H1 (cell line): ENCODE data around the gene BTK. TPM values are rescaled to one million over a fixed set of nuclear protein-coding genes. Genes with fewer than 3 reads are reported as not detected.

ENCODE experiments used
- CTCF ChIA-PET: fragments of 300-600 bp; sonication (Branson Sonifier 250); formaldehyde crosslinking; loops from one replicate; lab custom pipeline; 2021; ENCODE audit not compliant: partially characterized antibody; lab: Charles Lee
- POLR2A ChIA-PET: fragments of 300-600 bp; sonication (Branson Sonifier 250); formaldehyde crosslinking; loops from one replicate; lab custom pipeline; 2021; ENCODE audit warnings: inconsistent platforms; ENCODE audit not compliant: partially characterized antibody; lab: Charles Lee
- DNase-seq, 2 experiments: peaks; one replicate each; pipeline versions ENCODE4 v3.0.0 to v3.0.0-alpha.2; 2010 to 2022; ENCODE audit warnings: low spot score in 2 of 2, low read depth in 1 of 2, mixed read lengths in 1 of 2
- FAIRE-seq: peaks from 2 replicates; lab custom pipeline; 2011; peaks lifted over from hg19 to GRCh38; lab: Jason Lieb, UNC
- H2AFZ ChIP-seq: 2 replicates; pipeline ENCODE4 v1.8.1; 2012; ENCODE audit warnings: low read length, inconsistent platforms
- H2AK5ac ChIP-seq: 2 replicates; pipeline ENCODE4 v1.6.1; 2013; ENCODE audit warnings: low read depth, low read length
- H2BK120ac ChIP-seq: replicated peaks from 2 replicates; pipeline ENCODE3; 2013; ENCODE audit warnings: low read depth, low read length, inconsistent platforms
- H2BK12ac ChIP-seq: 2 replicates; pipeline ENCODE4 v1.6.1; 2013; ENCODE audit warnings: low read depth, low read length
- H2BK15ac ChIP-seq: 2 replicates; pipeline ENCODE4 v1.6.1; 2013; ENCODE audit warnings: low read length
- H2BK20ac ChIP-seq: 2 replicates; pipeline ENCODE4 v1.6.1; 2013; ENCODE audit warnings: low read length
- H2BK5ac ChIP-seq: 2 replicates; pipeline ENCODE4 v1.6.1; 2013; ENCODE audit warnings: low read depth, low read length
- H3K14ac ChIP-seq: 2 replicates; pipeline ENCODE4 v1.6.1; 2013; ENCODE audit warnings: inconsistent platforms; ENCODE audit not compliant: insufficient read length
- H3K18ac ChIP-seq: 2 replicates; pipeline ENCODE4 v1.6.1; 2013; ENCODE audit warnings: low read length; ENCODE audit errors: extremely low read depth
- H3K23ac ChIP-seq: 2 replicates; pipeline ENCODE4 v1.6.1; 2013; ENCODE audit warnings: inconsistent platforms; ENCODE audit not compliant: insufficient read length
- H3K23me2 ChIP-seq: 2 replicates; pipeline ENCODE4 v1.6.1; 2013; ENCODE audit warnings: low read depth, low read length
- H3K27ac ChIP-seq: 2 replicates; pipeline ENCODE4 v1.6.1; 2011; ENCODE audit warnings: low read depth, low read length, inconsistent platforms
- H3K27me3 ChIP-seq, 4 experiments: replicated peaks in 1 of 4; 1 replicate in 1 of 4; 2 replicates in 3 of 4; pipeline versions ENCODE4 v1.6.1 to v1.8.1; 2011 to 2013; ENCODE audit warnings: low read length in 3 of 4, mild to moderate bottlenecking in 3 of 4, inconsistent platforms in 2 of 4, mixed read lengths in 2 of 4, moderate library complexity in 1 of 4; ENCODE audit not compliant: control insufficient read depth in 3 of 4, insufficient read depth in 3 of 4; ENCODE audit errors: extremely low read depth in 1 of 4
- H3K36me3 ChIP-seq, 4 experiments: 2 replicates each; pipeline versions ENCODE4 v1.6.1 to v1.8.1; 2011 to 2013; ENCODE audit warnings: mild to moderate bottlenecking in 4 of 4, low read length in 3 of 4, moderate library complexity in 2 of 4, control low read depth in 1 of 4, inconsistent platforms in 1 of 4; ENCODE audit not compliant: insufficient read depth in 4 of 4, control insufficient read depth in 2 of 4
- H3K4ac ChIP-seq: replicated peaks from 2 replicates; pipeline ENCODE3; 2013; ENCODE audit warnings: low read length, low read depth, mixed read lengths, inconsistent platforms; ENCODE audit not compliant: insufficient read length
- H3K4me1 ChIP-seq, 4 experiments: replicated peaks in 1 of 4; 1 replicate in 1 of 4; 2 replicates in 3 of 4; pipeline versions ENCODE4 v1.6.1 to v1.8.1; 2011 to 2013; ENCODE audit warnings: low read length in 3 of 4, inconsistent platforms in 2 of 4, mixed read lengths in 1 of 4; ENCODE audit not compliant: insufficient read depth in 4 of 4, control insufficient read depth in 3 of 4
- H3K4me2 ChIP-seq, 2 experiments: 2 replicates each; pipeline versions ENCODE4 v1.6.1 to v1.8.1; 2011 to 2013; ENCODE audit warnings: low read depth in 2 of 2, low read length in 2 of 2, control low read depth in 1 of 2, inconsistent platforms in 1 of 2, mild to moderate bottlenecking in 1 of 2; ENCODE audit not compliant: insufficient read depth in 1 of 2
- H3K4me3 ChIP-seq, 4 experiments: fragments of 200-600, 300-600 bp in 1 of 4; sonication (generic), shearing (Covaris generic), sonication (Bioruptor Twin) in 1 of 4; 2 replicates each; pipeline versions ENCODE4 v1.5.1 to v1.8.1; 2011 to 2016; ENCODE audit warnings: low read length in 4 of 4, low read depth in 3 of 4, control low read depth in 2 of 4, inconsistent platforms in 2 of 4, mild to moderate bottlenecking in 2 of 4, mixed read lengths in 1 of 4, moderate library complexity in 1 of 4; ENCODE audit not compliant: insufficient read depth in 2 of 4; ENCODE audit errors: extremely low read depth in 1 of 4
- H3K56ac ChIP-seq: replicated peaks from 2 replicates; pipeline ENCODE3; 2013; ENCODE audit warnings: low read depth, mild to moderate bottlenecking, mixed read lengths, low read length, inconsistent platforms; ENCODE audit not compliant: insufficient read length
- H3K79me1 ChIP-seq: 2 replicates; pipeline ENCODE4 v1.6.1; 2013; ENCODE audit warnings: low read depth, low read length, control low read depth
- H3K79me2 ChIP-seq, 2 experiments: 2 replicates each; pipeline versions ENCODE4 v1.6.1 to v1.8.1; 2012 to 2013; ENCODE audit warnings: low read length in 2 of 2, mild to moderate bottlenecking in 2 of 2, inconsistent platforms in 1 of 2; ENCODE audit not compliant: insufficient read depth in 2 of 2, control insufficient read depth in 1 of 2
- H3K9ac ChIP-seq, 4 experiments: replicated peaks in 1 of 4; 1 replicate in 1 of 4; 2 replicates in 3 of 4; pipeline versions ENCODE4 v1.6.1 to v1.8.1; 2011 to 2013; ENCODE audit warnings: low read depth in 3 of 4, low read length in 3 of 4, control low read depth in 2 of 4, mild to moderate bottlenecking in 2 of 4, moderate library complexity in 2 of 4, inconsistent platforms in 1 of 4; ENCODE audit errors: extremely low read depth in 1 of 4
- H3K9me3 ChIP-seq, 2 experiments: 2 replicates each; pipeline versions ENCODE4 v1.6.1 to v1.8.1; 2012 to 2013; ENCODE audit warnings: mild to moderate bottlenecking in 2 of 2, moderate library complexity in 2 of 2, control low read depth in 1 of 2, inconsistent platforms in 1 of 2, low read depth in 1 of 2, low read length in 1 of 2, mixed read lengths in 1 of 2; ENCODE audit not compliant: insufficient read depth in 2 of 2
- H4K20me1 ChIP-seq, 2 experiments: replicated peaks in 1 of 2; 2 replicates each; pipeline versions ENCODE3 to v1.8.1; 2011 to 2013; ENCODE audit warnings: inconsistent platforms in 2 of 2, low read length in 2 of 2, mild to moderate bottlenecking in 1 of 2; ENCODE audit not compliant: insufficient read depth in 2 of 2, control insufficient read depth in 1 of 2
- H4K5ac ChIP-seq: 2 replicates; pipeline ENCODE4 v1.6.1; 2013; ENCODE audit warnings: low read length, low read depth, mixed read lengths, inconsistent platforms; ENCODE audit not compliant: insufficient read length
- H4K8ac ChIP-seq: 2 replicates; pipeline ENCODE4 v1.8.0; 2013; ENCODE audit warnings: mild to moderate bottlenecking, moderate library complexity, low read length, inconsistent platforms; ENCODE audit not compliant: insufficient read depth; ENCODE audit errors: extremely low read depth
- H4K91ac ChIP-seq: replicated peaks from 2 replicates; pipeline ENCODE3; 2013; ENCODE audit warnings: low read length, mixed read lengths, inconsistent platforms; ENCODE audit not compliant: insufficient read length
- CBX5 ChIP-seq: fragments of 300-800, 300-1000 bp; sonication (generic); IDR thresholded peaks from 2 replicates; pipeline ENCODE4 v1.7.1; 2016; ENCODE audit warnings: antibody characterized with exemption, low read length, low read depth
- E2F6 ChIP-seq: IDR thresholded peaks from 2 replicates; pipeline ENCODE4 v1.6.1; 2012; ENCODE audit warnings: inconsistent platforms
- FOSL1 ChIP-seq: IDR thresholded peaks from 2 replicates; pipeline ENCODE4 v1.6.1; 2011; ENCODE audit warnings: mild to moderate bottlenecking, low read depth, low read length, moderate library complexity; ENCODE audit not compliant: insufficient read depth
- HDAC6 ChIP-seq: IDR thresholded peaks from one replicate; pipeline ENCODE4 v1.7.1; 2012; ENCODE audit warnings: low read depth, mild to moderate bottlenecking, inconsistent platforms, low read length, moderate library complexity
- MAX ChIP-seq: IDR thresholded peaks from 2 replicates; pipeline ENCODE4 v1.6.1; 2012; ENCODE audit warnings: inconsistent platforms
- PHF8 ChIP-seq: fragments of 200-600 bp; sonication (generic); conservative IDR thresholded peaks from 2 replicates; pipeline ENCODE4 v1.7.1; 2012; ENCODE audit warnings: low read depth, mild to moderate bottlenecking, inconsistent platforms, low read length, moderate library complexity
- POU5F1 ChIP-seq: IDR thresholded peaks from 2 replicates; pipeline ENCODE4 v1.6.1; 2011; ENCODE audit warnings: low read depth, mild to moderate bottlenecking, low read length, moderate library complexity
- RNF2 ChIP-seq: fragments of 200-900, 300-1000 bp; sonication (generic); IDR thresholded peaks from 2 replicates; pipeline ENCODE4 v1.7.1; 2016; ENCODE audit warnings: borderline replicate concordance, low read depth, mild to moderate bottlenecking, antibody characterized with exemption, low read length; ENCODE audit not compliant: poor library complexity, severe bottlenecking; ENCODE audit errors: missing control alignments
- SRF ChIP-seq: IDR thresholded peaks from 2 replicates; pipeline ENCODE4 v1.6.1; 2011; ENCODE audit warnings: mild to moderate bottlenecking, low read depth, low read length, moderate library complexity
- WGBS, 2 experiments: shearing (Covaris generic) in 1 of 2; methylation state at CpG; one replicate each; pipeline versions ENCODE4 v1.1.6 to v1.1.7; 2013 to 2015; ENCODE audit warnings: low lambda C conversion rate in 2 of 2, mixed read lengths in 2 of 2, inconsistent platforms in 1 of 2, low coverage in 1 of 2, missing lambda C conversion rate in 1 of 2; ENCODE audit not compliant: insufficient replicate concordance in 2 of 2, insufficient coverage in 1 of 2, insufficient read length in 1 of 2; ENCODE audit errors: extremely low coverage in 1 of 2, missing lambda C conversion rate in 1 of 2; 5-methylcytosine and 5-hydroxymethylcytosine counted together
- polyA plus RNA-seq, 7 experiments: library from polyadenylated mRNA; depleted of rRNA in 3 of 7; stranded (reverse) in 5 of 7; unstranded in 2 of 7; fragments of >200 nt in 5 of 7; fragments of 200-250 nt in 2 of 7; gene quantifications; 1 replicate in 5 of 7; 2 replicates in 1 of 7; 4 replicates in 1 of 7; pipeline versions ENCODE4 v1.2.1 to v1.2.3, GENCODE V29; 2011 to 2013; ENCODE audit warnings: missing spikeins in 2 of 7, mixed read lengths in 2 of 7
- total RNA-seq: library from RNA; stranded (reverse); fragmentation: NEBNext Ultra II Directional; extraction: Animal tissue kit (Norgen Biotek cat#: 25700); gene quantifications from 2 replicates; pipeline ENCODE4 v1.2.1, GENCODE V29; 2021

BTK gene
- total and polyA plus RNA-seq, 2 of the 8 experiments (the other 6 are each of a cell fraction or from before 2014, with no cell fraction given): 0.06 to 0.20 TPM

GRCh38 chrX:101408532-101408841, 22.5 kb upstream of the BTK start:
- Histone ChIP-seq H3K79me2 (peaks cover 5 to 63% of the 10 kb centered on the region in 2 experiments), H3K9me3 (no peaks in the 10 kb centered on the region), H3K9ac (peak overlapping the region; percentile 69 to 99 (median 93)), H4K5ac (no peak overlapping the region), H2BK20ac (no peak overlapping the region), H2BK120ac (no peak overlapping the region), H4K8ac (peak overlapping the region; percentile 83; the same call in 1 of the 2 replicates), H2BK12ac (no peak overlapping the region; the same call in 1 of the 2 replicates), H3K79me1 (no peaks in the 10 kb centered on the region), H2BK5ac (peak overlapping the region; percentile 90; the same call in 1 of the 2 replicates), H4K20me1 (peaks cover 0 to 2% of the 10 kb centered on the region in 2 experiments), H3K4ac (no peak overlapping the region), H3K4me2 (peak overlapping the region; percentile 67 to 72), H2AK5ac (no peak overlapping the region), H2BK15ac (no peak overlapping the region), H3K18ac (no peak overlapping the region), H3K36me3 (peaks cover 0 to 14% (median 7%) of the 10 kb centered on the region in 4 experiments; a peak in 5 of 8 replicates), H3K23ac (no peak overlapping the region), H3K27me3 (no peaks in the 10 kb centered on the region), H3K4me3 (peak overlapping the region; percentile 60 to 98 (median 92)), H2AFZ (no peak overlapping the region), H3K4me1 (no peaks in the 10 kb centered on the region; a peak in 1 of 7 replicates), H3K27ac (peak overlapping the region; percentile 98), H3K56ac (no peak overlapping the region), H3K14ac (no peak overlapping the region), H4K91ac (no peak overlapping the region), H3K23me2 (peaks cover 4% of the 10 kb centered on the region; the same call in 1 of the 2 replicates)
- TF ChIP-seq HDAC6: no peak
- TF ChIP-seq MAX: no peak
- no peak for TF ChIP-seq CBX5
- no peak for TF ChIP-seq FOSL1
- TF ChIP-seq SRF: no peak
- TF ChIP-seq PHF8: 0 out of 2 replicates have a peak, but pooled peaks have one; percentile 10
- TF ChIP-seq POU5F1: no peak
- TF ChIP-seq E2F6: no peak
- TF ChIP-seq RNF2: no peak
- DNase-seq: no peak
- ChIA-PET CTCF (no interaction called here), POLR2A (no interaction called here)
- FAIRE-seq: no peak
- WGBS, 2 experiments: 0% methylated on average over 2 of the region's 8 CpGs; no CpG with 5 or more reads in 1 of the 2 experiments
